ENCODE results near the gene SOX18.

SOX18 gene

DNA sequence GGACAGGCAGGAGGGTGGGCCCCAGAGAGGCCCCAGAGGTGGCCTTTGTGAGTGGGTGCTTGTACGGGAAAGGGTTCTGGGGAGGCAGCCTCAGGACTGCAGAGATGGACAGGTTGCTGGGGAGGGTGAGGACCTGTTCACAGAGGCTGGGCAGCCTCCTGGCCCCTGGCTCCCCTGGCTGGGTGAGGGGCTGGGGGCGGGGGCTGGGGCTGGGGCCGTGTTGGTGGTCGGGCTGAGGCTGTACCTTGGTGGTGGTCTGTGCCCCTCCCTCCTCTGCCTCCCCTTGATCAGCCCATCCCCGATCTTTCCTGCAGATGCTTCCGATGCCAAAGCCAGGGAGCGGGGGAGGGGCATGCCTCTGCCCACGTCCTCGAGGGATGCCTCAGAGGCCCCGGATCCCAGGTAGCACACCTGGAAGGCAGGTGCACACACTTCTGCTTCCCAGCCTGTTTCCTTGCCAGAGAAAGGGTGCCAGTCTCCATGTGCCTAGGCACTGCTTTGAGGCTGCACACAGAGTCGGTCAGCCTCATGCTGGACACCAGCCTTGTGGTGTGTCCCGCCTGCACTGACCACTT, 18.4 kb upstream of the SOX18 start:
- no peak for DNase-seq

DNA sequence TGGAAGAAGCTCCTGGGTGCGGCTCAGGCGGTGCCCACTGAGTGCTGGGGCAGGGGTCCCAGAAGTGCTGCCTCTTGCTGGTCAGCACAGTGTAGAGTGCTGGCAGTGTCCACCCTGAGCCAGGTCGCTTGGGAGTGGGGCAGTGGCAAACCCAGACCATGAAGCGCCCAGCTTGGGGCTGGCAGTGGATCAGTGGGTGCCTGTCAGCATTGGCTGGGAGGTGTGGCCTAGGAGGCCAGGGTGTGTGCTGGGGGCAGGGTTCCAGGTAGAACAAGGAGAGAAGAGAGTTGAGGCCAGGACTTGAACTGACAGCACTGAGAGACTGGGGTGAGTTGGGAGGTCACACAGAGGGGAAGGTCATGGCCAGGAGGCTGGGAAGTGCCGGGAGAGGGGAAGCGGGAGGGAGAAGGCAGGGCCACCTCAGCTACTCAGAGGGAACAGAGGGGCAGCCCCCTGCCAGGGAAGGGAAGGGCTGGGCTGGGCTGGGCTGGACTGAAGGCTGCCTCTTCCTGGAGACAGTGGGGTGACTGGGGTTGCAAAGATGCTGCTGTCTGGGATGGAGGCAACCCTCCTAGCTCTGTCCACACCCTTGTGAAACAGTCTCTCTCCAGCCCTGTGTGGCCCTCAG, 17.7 kb upstream of the SOX18 start:
- DNase-seq: no peak

DNA sequence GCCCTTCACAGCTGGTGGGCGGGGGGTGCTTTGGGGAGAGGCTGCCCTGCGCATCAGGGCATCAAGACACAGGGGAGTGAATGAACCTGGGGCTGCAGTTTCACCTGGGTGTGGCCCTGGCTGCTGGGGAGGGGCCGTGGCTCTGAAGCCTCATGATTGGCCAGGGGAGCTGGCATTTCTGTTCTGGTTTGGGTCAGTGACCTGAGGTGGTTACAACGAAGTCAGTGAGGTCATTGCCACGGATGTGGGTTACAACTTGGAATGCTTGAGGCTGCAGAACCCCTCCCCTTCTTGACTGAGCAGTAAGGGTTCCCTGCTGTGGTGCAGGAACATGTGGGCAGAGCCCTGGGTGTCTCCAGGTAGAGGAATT, 16.5 kb upstream of the SOX18 start:
- no peak for DNase-seq

DNA sequence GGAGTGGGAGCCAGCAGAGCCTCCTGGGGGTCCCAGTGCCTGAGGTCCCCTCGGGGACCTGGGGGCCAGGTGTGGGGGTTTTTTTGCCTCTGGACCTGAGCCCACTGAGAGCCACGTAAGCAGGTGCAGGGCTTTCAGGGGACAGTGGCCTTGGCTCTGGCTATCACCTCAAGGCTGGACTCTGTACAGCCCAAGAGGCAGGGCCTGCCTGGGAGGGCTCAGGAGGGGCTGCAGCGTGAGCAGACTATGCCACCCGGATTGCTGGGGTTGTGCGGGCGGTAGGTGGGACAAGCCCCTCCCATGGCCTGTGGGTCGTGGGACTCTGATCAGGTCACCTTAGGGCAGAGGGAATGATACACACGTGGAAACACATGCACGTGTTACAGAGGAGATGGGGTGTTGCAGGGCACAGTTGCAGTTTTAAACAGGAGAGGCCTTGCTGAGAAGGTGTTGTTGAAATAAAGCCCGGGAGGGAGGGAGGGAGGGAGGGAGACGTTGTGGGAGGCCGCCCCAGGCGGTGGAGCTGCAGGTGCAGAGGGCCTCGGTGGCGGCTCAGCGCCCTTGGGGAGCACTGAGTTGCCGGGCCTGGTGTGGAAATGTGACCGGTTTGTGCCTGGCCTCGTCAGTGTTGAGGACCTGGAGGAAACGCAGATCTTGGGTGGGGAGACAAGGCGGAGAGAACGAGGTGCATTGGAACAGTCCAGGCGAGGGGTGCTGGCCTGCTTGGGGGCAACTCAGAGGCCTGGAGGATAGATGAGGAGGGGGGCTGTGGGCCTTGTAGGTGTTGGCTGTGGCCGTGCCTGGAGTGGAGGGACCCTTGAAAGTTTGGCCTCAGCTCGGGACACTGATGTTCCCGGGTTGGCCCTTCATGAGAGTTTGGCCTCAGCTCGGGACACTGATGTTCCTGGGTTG, 15.9 kb upstream of the SOX18 start:
- DNase-seq: no peak

DNA sequence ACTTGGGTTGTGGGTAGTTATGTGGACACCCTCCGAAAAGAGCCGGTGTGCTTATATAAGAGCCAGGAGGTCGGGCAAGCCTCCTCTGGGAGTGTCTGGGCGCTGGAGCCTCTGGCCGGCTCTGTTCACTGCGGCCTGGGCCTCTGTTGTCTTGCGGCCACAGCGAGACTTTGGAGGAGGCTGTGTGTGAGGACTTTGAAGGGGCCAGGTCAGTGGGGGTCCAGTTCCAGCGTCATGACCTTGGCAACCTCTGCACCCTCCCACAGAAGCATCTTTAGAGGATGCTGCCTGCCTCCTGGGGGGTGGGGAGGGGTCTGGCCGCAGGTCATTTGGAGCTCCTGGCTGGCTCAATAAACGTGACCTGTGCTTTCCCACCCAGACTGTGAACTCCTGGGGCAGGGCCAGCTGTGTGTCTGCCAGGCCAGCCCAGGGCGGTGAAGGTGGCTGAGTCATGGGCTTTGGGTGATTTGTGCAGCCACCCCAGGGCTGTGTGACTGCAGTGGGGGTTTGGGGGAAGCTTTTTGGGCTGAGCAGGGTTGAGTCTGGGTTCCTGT, 14.8 kb upstream of the SOX18 start:
- DNase-seq: no peak

DNA sequence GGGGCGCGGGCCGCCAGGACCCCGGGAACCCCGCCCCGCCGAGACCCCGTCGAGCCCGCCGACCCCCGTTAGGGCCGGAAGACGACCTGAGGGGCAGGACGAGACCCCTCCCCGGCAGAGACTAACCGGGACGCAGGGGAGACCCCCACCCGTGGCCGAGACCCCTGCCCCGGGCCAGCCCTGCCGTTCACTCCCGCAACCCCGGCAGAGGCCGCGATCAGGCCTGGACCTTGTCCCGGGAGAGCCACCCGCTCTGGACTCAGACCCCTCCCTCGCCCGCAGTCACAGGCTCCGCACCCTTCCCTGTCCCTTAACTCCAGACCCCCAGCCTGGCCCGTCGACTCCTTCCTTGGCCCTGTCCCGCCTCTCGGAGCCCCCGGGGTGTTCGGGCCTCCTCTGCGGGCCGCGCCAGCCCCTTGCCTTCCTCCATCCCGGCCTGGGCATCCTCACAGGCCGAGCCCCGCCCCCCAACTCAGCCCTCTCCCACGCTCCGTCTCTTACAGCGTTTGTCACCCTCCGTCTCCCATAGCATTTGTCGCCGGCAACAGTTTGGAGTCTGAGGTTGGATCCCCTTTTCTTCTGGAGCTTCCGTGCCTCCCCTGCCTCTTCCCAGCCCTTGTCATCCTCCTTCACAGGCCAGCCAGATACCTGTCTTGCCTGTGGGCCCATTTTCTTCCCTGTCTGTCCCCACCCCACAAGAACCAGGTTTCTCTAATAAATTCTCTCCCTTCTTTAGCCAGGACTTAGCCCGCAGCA, 14.1 kb upstream of the SOX18 start:
- no peak for DNase-seq

DNA sequence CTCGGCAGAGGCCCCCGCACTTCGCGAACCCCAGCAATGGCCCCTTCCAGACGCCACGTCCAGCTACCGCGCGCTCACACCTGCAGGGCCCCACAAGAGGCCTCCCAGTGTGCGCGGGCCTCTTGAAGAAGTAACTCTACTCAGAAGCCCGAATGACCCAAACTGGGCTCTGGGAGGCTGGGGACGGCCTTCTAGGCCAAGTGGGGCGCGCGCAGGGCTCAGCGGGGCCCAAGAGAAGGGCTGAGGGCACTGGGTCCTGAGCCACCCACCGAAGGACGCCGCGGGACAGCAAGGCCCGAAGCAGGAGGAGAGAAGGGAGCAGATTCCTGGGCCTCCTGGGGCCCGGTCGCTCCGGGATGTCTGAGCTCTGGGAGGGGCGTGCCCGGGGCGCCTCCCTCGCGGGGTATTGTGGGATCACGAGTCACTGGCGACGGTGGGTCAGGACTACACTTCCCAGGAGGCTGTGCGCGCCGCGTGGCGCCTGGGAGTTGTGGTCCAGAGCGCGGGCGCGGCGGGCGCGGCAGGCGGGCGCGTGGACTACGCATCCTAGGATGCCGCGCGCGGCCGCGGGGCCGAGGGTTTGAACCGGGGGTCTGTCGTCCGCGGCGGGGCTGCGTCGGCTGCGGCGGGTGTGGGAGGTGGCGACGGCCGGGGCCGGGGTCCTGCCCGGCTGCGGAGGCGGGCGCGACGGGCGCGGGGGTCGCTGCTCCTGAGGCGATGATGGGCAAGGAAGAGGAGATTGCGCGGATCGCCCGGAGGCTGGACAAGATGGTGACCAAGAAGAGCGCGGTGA, 13.4 kb upstream of the SOX18 start, which contains the start of gene TCEA2:
Gene TCEA2, plus strand, starts transcription at position 603 of the 793 bp plus-strand sequence. Its CDS starts 115 bp downstream, at position 718.
- peak; percentile 93 for DNase-seq

DNA sequence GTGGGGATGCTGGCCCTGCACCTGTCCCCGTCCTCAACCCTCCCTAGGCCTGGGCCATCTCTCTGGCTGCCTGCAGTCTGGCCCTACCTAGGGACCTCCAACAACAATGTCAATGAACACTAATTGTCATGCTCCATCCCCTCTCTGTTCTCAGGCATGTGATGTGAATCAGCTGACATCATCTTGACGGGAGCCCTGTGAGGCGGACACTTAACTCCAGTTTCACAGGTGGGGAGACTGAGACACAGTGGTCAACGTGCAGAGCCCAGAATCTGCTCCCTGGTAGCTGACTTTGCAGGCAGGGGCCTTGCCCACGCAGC, 12.8 kb upstream of the SOX18 start:
- DNase-seq: no peak

DNA sequence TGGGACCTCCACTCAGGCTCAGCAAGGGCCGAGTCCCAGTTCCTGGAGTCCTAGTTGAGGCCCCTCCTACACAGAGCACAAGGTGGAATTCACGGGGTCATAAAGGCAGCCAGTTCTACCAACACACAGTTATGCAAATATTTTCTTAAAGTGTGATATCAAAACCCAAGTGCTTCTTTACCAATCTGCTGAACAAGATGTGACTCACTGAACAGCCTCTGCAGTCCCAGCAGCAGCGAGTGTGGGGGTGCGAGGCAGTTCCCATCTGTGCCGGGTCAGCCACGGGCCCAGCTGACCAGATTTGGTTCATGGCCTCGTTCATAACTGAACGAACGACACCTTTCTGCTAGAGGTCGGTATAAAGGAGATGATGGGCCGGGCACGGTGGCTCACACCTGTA, 9.1 kb upstream of the SOX18 start:
- no peak for DNase-seq

DNA sequence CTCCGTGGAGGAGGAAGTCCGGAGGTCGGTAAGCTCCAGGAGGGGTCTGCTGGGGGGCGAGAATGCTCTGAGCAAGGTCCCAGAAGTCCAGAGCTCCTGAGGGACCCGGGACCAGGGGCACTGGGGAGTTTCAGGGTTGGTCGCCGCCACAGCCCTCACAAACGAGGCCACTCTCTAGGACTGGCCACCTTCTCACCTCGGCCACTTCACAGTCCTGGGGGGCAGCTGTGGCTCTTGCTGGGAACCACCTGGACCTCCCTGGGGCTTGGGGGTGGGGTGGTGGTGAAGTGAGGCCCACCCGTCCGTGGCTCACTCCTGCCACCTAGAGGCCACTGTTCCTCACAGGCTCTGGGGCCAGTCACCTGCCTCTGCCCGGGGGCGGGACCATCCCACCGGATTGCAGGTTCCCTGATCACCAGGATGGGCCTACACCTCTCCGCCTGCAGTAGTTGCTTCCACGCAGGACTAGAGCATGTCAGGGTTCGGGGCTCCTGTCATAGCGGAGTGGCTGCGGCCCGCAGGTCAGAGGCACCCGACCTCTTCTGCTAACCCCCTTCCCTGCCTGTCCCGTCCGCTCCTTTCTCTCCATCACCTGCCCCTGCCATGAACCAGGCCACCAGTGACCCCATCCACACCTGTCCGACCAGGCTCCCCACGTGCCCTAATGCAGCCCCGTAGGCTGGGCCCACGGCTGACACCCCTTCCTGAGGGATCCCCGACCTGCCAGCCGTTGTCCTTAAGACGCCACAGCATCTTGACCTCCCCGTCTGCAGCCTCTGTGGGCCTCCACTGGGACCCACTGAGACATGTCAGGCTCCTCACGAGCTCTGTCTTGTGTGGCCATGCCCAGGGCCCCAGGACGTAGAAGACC, 8.4 kb upstream of the SOX18 start:
- peak; percentile 70 for DNase-seq

DNA sequence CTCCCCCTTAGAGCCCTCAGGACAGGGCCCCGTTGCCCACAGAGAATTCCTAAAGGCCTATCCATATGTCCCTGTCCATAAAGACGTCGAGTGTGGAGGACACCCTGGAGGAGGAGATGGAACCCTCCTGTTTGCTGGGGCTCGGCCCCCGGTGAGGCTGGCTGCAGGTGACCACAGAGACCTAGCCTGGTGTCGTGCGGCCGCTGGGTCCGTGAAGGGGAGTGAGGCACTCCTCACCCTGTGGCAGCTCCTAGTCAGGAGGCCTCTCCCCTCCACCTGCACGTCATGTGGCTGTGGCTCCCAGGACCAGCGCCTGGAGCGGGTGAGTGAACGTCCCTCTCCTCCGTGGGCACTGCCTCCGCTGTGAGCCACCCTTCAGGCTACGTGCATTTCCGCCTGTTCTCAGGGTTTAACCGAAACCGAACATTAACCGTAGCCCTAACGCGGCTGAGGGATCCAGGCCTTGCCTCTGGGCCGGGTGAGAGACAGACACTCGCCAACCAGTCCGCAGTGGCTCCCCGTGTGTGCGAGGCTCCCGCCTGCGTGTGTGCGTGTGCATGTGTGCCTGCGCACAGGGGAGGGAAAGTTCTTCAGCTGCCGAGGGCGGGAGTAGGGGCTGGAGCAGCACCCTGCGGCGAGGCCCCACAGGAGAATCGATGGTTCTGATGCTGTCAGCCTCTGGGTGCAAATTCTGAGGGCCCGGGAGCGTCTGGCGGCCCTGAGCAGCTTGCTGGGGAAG, 7.6 kb upstream of the SOX18 start:
- no peak for DNase-seq

DNA sequence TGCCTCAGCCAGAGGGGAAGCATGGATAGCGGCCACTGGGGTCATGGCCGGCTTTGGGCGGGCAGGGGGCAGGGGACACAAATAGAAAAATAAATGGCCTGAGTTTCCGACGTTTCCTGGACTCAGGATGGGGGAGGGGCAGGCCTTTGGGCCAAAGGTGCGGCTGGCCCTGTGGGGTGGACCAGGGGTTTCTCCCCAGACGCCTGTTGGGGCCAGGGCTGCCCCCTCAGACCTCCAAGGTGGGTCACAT, 7.1 kb upstream of the SOX18 start:
- DNase-seq: no peak

DNA sequence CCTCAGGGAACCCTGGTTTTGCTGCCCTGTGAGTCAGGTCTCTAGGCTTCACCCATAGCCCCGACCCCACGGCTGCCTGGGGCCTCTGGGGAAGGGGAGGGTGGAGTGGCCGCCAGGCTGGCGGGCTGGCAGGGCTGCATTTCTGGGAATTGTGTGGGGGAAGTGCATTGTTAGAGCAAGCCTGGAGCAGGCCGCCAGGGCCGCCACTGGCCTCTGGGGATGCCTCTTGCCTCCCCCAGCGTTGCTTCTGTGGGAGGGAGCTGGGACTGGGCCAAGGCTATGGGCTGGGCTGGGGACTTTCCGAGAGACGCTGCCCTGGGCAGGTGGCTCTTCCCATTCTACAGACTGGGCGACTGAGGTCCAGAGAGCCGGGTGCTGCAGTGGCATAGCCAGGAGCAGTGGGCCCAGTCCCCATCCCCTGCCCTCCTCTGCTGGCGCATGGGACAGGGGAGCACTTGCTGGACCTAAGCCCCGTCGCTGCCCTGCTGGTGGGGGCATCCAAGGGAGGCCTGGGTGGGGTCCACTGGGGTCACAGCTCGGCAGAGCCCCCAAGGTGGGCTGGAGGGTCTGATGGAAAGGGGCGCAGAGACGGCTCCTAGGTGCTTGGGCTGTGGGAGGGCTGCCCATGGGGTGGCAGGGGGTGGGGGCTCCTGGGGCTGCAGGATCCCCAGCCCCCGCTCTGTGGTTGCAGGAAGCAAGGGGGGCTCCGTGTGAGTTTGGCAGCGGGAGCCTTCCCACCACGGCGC, 6.6 kb upstream of the SOX18 start:
- DNase-seq: no peak

DNA sequence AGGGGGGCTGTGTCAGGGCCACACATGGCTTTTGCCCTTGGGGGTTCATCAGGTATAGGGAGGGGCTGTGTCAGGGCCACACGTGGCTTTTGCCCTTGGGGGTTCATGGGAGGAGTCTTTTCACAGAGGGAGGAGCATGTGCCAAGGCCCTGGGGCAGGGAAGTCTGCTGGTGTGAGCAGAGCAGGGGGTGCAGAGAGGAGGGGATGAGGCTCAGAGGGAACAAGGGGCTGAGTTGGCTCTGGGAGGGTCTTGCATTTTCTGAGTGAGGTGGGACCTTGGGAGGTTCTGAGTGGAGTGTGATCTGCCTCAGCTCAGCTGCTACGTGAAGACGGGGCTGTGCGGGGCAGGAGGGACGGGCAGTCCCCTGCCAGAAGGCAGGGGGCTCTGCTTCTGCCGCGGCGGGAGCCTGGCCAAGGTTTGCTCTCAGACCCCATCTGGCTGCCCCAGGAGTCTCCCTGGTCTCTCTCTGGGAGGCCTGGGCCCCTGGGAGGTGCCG, 6.0 kb upstream of the SOX18 start:
- DNase-seq: no peak

DNA sequence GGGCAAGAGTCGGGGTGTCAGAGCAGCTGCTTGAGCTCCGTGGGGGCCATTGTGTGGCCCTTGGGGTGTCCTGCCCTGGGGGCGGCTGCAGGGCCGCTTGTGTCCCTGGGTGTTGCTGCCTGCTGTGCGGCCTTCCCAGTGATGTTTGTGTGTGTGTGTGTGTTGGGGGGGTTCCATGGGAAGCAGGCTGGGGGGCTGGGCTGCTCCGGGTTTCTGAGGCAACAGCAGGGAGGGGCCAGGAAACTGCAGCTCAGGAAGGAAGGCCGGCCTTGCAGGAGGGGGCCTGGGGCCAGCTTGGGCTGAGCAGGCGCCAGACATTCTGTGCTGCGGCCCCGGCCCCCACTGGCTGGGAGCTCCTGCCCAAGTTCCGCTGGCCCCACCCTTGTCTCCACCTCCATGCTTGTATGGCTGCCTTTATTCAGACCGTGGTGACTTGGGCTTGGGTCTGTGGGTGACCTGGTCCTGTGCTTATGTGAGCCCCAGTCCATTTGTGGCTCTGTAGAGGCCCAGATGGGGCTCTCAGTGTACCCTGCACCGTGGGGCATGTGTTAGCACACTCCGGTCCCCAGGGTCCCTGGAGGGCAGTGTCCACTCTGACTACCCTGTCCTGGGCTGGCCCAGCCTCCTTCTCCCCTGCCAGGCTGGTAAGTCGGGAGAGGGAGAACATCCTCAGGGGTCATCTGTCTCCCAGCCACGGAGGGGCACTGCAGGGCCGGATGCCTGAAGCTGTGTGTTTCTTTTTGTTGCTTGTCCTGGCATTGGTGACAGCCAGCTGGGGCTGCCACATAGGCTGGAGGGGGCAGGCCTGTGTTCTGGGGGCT, 4.6 kb upstream of the SOX18 start:
- no peak for DNase-seq

DNA sequence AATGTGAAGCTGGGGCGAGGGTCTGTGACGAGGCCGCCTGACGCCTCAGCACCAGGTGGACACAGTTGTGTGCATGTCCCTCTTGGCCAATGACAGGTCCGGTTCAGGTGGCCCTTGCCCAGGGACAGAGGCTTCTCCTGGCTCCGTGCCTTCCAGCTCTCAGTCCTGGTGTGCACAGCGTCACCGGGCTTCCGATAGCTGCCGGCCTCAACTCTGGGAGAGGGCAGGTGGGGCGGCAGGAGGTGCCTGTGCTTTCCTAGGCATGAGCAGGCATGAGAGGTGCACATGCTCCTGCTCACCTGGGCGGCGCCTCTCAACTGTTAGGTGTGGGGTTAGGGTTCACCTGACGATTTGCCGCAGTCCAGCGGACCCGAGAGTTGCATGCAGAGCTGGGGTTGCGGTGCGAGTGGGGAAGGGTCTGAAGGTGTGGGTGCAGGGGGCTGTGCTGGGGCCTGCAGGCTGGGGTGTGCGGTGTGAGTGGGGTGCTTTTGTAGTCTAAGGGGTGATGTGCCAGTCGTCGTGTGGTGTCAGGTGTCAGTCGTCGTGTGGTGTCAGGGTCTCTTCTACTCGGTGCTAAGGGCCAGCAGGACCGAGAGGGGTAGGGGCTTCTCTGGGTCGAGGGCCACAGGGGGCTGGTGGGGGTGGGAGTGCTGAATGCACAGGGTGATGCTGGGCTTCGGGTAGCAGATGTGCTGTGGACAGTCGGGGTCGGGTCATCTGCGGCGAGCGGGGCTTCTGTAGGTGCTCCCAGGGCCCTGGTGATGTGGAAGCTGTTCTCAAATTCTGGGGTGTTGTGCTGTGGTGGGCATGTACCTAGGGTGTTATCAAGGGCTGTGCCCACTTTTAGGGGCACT, 3.8 kb upstream of the SOX18 start:
- no peak for DNase-seq

DNA sequence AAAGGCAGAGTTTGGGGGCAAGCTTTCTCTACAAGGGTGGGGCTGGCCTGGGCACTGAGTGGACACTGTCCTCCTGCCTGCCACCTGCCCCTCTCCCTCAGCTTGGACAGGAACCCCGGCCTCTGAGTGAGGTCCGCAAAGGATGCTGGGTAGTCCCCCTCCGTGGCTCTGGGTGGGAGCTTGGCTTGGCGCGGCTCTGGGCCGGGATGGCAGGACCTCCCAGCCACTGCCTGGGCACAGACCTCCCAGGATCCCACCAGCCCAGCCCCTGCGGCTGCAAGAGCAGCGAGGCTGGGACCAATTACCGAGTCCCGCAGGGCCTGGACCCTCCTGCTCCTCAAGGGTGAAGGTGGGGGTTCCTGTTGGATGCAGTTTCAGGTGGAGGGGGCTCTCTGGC, 2.9 kb upstream of the SOX18 start:
- no peak for DNase-seq

Measured in COR-L47 (cell line).